H1 (cell line): ENCODE measurements around the gene ZNF254. TPM values are rescaled to one million over a fixed set of nuclear protein-coding genes. Genes with fewer than 3 reads are reported as not detected.

Experiments
- CTCF ChIA-PET: fragments of 300-600 bp; sonication (Branson Sonifier 250); formaldehyde crosslinking; loops from one replicate; lab custom pipeline; 2021; ENCODE audit not compliant: partially characterized antibody; lab: Charles Lee
- POLR2A ChIA-PET: fragments of 300-600 bp; sonication (Branson Sonifier 250); formaldehyde crosslinking; loops from one replicate; lab custom pipeline; 2021; ENCODE audit warnings: inconsistent platforms; ENCODE audit not compliant: partially characterized antibody; lab: Charles Lee
- DNase-seq, 2 experiments: peaks; one replicate each; pipeline versions ENCODE4 v3.0.0 to v3.0.0-alpha.2; 2010 to 2022; ENCODE audit warnings: low spot score in 2 of 2, low read depth in 1 of 2, mixed read lengths in 1 of 2
- FAIRE-seq: peaks from 2 replicates; lab custom pipeline; 2011; peaks lifted over from hg19 to GRCh38; lab: Jason Lieb, UNC
- H2AFZ ChIP-seq: 2 replicates; pipeline ENCODE4 v1.8.1; 2012; ENCODE audit warnings: low read length, inconsistent platforms
- H2AK5ac ChIP-seq: 2 replicates; pipeline ENCODE4 v1.6.1; 2013; ENCODE audit warnings: low read depth, low read length
- H2BK120ac ChIP-seq: replicated peaks from 2 replicates; pipeline ENCODE3; 2013; ENCODE audit warnings: low read depth, low read length, inconsistent platforms
- H2BK12ac ChIP-seq: 2 replicates; pipeline ENCODE4 v1.6.1; 2013; ENCODE audit warnings: low read depth, low read length
- H2BK15ac ChIP-seq: 2 replicates; pipeline ENCODE4 v1.6.1; 2013; ENCODE audit warnings: low read length
- H2BK20ac ChIP-seq: 2 replicates; pipeline ENCODE4 v1.6.1; 2013; ENCODE audit warnings: low read length
- H2BK5ac ChIP-seq: 2 replicates; pipeline ENCODE4 v1.6.1; 2013; ENCODE audit warnings: low read depth, low read length
- H3K14ac ChIP-seq: 2 replicates; pipeline ENCODE4 v1.6.1; 2013; ENCODE audit warnings: inconsistent platforms; ENCODE audit not compliant: insufficient read length
- H3K18ac ChIP-seq: 2 replicates; pipeline ENCODE4 v1.6.1; 2013; ENCODE audit warnings: low read length; ENCODE audit errors: extremely low read depth
- H3K23ac ChIP-seq: 2 replicates; pipeline ENCODE4 v1.6.1; 2013; ENCODE audit warnings: inconsistent platforms; ENCODE audit not compliant: insufficient read length
- H3K23me2 ChIP-seq: 2 replicates; pipeline ENCODE4 v1.6.1; 2013; ENCODE audit warnings: low read depth, low read length
- H3K27ac ChIP-seq: 2 replicates; pipeline ENCODE4 v1.6.1; 2011; ENCODE audit warnings: low read depth, low read length, inconsistent platforms
- H3K27me3 ChIP-seq, 4 experiments: replicated peaks in 1 of 4; 1 replicate in 1 of 4; 2 replicates in 3 of 4; pipeline versions ENCODE4 v1.6.1 to v1.8.1; 2011 to 2013; ENCODE audit warnings: low read length in 3 of 4, mild to moderate bottlenecking in 3 of 4, inconsistent platforms in 2 of 4, mixed read lengths in 2 of 4, moderate library complexity in 1 of 4; ENCODE audit not compliant: control insufficient read depth in 3 of 4, insufficient read depth in 3 of 4; ENCODE audit errors: extremely low read depth in 1 of 4
- H3K36me3 ChIP-seq, 4 experiments: 2 replicates each; pipeline versions ENCODE4 v1.6.1 to v1.8.1; 2011 to 2013; ENCODE audit warnings: mild to moderate bottlenecking in 4 of 4, low read length in 3 of 4, moderate library complexity in 2 of 4, control low read depth in 1 of 4, inconsistent platforms in 1 of 4; ENCODE audit not compliant: insufficient read depth in 4 of 4, control insufficient read depth in 2 of 4
- H3K4ac ChIP-seq: replicated peaks from 2 replicates; pipeline ENCODE3; 2013; ENCODE audit warnings: low read length, low read depth, mixed read lengths, inconsistent platforms; ENCODE audit not compliant: insufficient read length
- H3K4me1 ChIP-seq, 4 experiments: replicated peaks in 1 of 4; 1 replicate in 1 of 4; 2 replicates in 3 of 4; pipeline versions ENCODE4 v1.6.1 to v1.8.1; 2011 to 2013; ENCODE audit warnings: low read length in 3 of 4, inconsistent platforms in 2 of 4, mixed read lengths in 1 of 4; ENCODE audit not compliant: insufficient read depth in 4 of 4, control insufficient read depth in 3 of 4
- H3K4me2 ChIP-seq, 2 experiments: 2 replicates each; pipeline versions ENCODE4 v1.6.1 to v1.8.1; 2011 to 2013; ENCODE audit warnings: low read depth in 2 of 2, low read length in 2 of 2, control low read depth in 1 of 2, inconsistent platforms in 1 of 2, mild to moderate bottlenecking in 1 of 2; ENCODE audit not compliant: insufficient read depth in 1 of 2
- H3K4me3 ChIP-seq, 4 experiments: fragments of 200-600, 300-600 bp in 1 of 4; sonication (generic), shearing (Covaris generic), sonication (Bioruptor Twin) in 1 of 4; 2 replicates each; pipeline versions ENCODE4 v1.5.1 to v1.8.1; 2011 to 2016; ENCODE audit warnings: low read length in 4 of 4, low read depth in 3 of 4, control low read depth in 2 of 4, inconsistent platforms in 2 of 4, mild to moderate bottlenecking in 2 of 4, mixed read lengths in 1 of 4, moderate library complexity in 1 of 4; ENCODE audit not compliant: insufficient read depth in 2 of 4; ENCODE audit errors: extremely low read depth in 1 of 4
- H3K56ac ChIP-seq: replicated peaks from 2 replicates; pipeline ENCODE3; 2013; ENCODE audit warnings: low read depth, mild to moderate bottlenecking, mixed read lengths, low read length, inconsistent platforms; ENCODE audit not compliant: insufficient read length
- H3K79me1 ChIP-seq: 2 replicates; pipeline ENCODE4 v1.6.1; 2013; ENCODE audit warnings: low read depth, low read length, control low read depth
- H3K79me2 ChIP-seq, 2 experiments: 2 replicates each; pipeline versions ENCODE4 v1.6.1 to v1.8.1; 2012 to 2013; ENCODE audit warnings: low read length in 2 of 2, mild to moderate bottlenecking in 2 of 2, inconsistent platforms in 1 of 2; ENCODE audit not compliant: insufficient read depth in 2 of 2, control insufficient read depth in 1 of 2
- H3K9ac ChIP-seq, 4 experiments: replicated peaks in 1 of 4; 1 replicate in 1 of 4; 2 replicates in 3 of 4; pipeline versions ENCODE4 v1.6.1 to v1.8.1; 2011 to 2013; ENCODE audit warnings: low read depth in 3 of 4, low read length in 3 of 4, control low read depth in 2 of 4, mild to moderate bottlenecking in 2 of 4, moderate library complexity in 2 of 4, inconsistent platforms in 1 of 4; ENCODE audit errors: extremely low read depth in 1 of 4
- H3K9me3 ChIP-seq, 2 experiments: 2 replicates each; pipeline versions ENCODE4 v1.6.1 to v1.8.1; 2012 to 2013; ENCODE audit warnings: mild to moderate bottlenecking in 2 of 2, moderate library complexity in 2 of 2, control low read depth in 1 of 2, inconsistent platforms in 1 of 2, low read depth in 1 of 2, low read length in 1 of 2, mixed read lengths in 1 of 2; ENCODE audit not compliant: insufficient read depth in 2 of 2
- H4K20me1 ChIP-seq, 2 experiments: replicated peaks in 1 of 2; 2 replicates each; pipeline versions ENCODE3 to v1.8.1; 2011 to 2013; ENCODE audit warnings: inconsistent platforms in 2 of 2, low read length in 2 of 2, mild to moderate bottlenecking in 1 of 2; ENCODE audit not compliant: insufficient read depth in 2 of 2, control insufficient read depth in 1 of 2
- H4K5ac ChIP-seq: 2 replicates; pipeline ENCODE4 v1.6.1; 2013; ENCODE audit warnings: low read length, low read depth, mixed read lengths, inconsistent platforms; ENCODE audit not compliant: insufficient read length
- H4K8ac ChIP-seq: 2 replicates; pipeline ENCODE4 v1.8.0; 2013; ENCODE audit warnings: mild to moderate bottlenecking, moderate library complexity, low read length, inconsistent platforms; ENCODE audit not compliant: insufficient read depth; ENCODE audit errors: extremely low read depth
- H4K91ac ChIP-seq: replicated peaks from 2 replicates; pipeline ENCODE3; 2013; ENCODE audit warnings: low read length, mixed read lengths, inconsistent platforms; ENCODE audit not compliant: insufficient read length
- CBX8 ChIP-seq: fragments of 300-800, 300-1000 bp; sonication (generic); IDR thresholded peaks from 2 replicates; pipeline ENCODE4 v1.7.1; 2016; ENCODE audit warnings: low read depth, low read length, borderline replicate concordance
- E2F6 ChIP-seq: IDR thresholded peaks from 2 replicates; pipeline ENCODE4 v1.6.1; 2012; ENCODE audit warnings: inconsistent platforms
- EZH2 ChIP-seq: fragments of 200-600 bp; sonication (generic); IDR thresholded peaks from 2 replicates; pipeline ENCODE4 v1.7.1; 2012; ENCODE audit warnings: low read depth, mild to moderate bottlenecking, moderate library complexity, low read length, inconsistent platforms; ENCODE audit not compliant: severe bottlenecking
- HDAC2 ChIP-seq, 2 experiments: fragments of 300-600 bp in 1 of 2; sonication (generic) in 1 of 2; IDR thresholded peaks; 2 replicates each; pipeline ENCODE4 v1.6.1; 2011 to 2012; ENCODE audit warnings: low read depth in 2 of 2, low read length in 2 of 2, mild to moderate bottlenecking in 2 of 2, moderate library complexity in 2 of 2, borderline replicate concordance in 1 of 2, inconsistent platforms in 1 of 2
- JUND ChIP-seq: IDR thresholded peaks from 2 replicates; pipeline ENCODE4 v1.6.1; 2011; ENCODE audit warnings: mild to moderate bottlenecking, improper control_type of control experiment, low read length
- TAF7 ChIP-seq: optimal IDR thresholded peaks from 2 replicates; pipeline ENCODE3; 2011; ENCODE audit warnings: low read depth, mild to moderate bottlenecking, inconsistent platforms, low read length, moderate library complexity, borderline replicate concordance
- USF2 ChIP-seq: IDR thresholded peaks from 2 replicates; pipeline ENCODE4 v1.6.1; 2011; ENCODE audit warnings: low read length, improper control_type of control experiment
- WGBS, 2 experiments: shearing (Covaris generic) in 1 of 2; methylation state at CpG; one replicate each; pipeline versions ENCODE4 v1.1.6 to v1.1.7; 2013 to 2015; ENCODE audit warnings: low lambda C conversion rate in 2 of 2, mixed read lengths in 2 of 2, inconsistent platforms in 1 of 2, low coverage in 1 of 2, missing lambda C conversion rate in 1 of 2; ENCODE audit not compliant: insufficient replicate concordance in 2 of 2, insufficient coverage in 1 of 2, insufficient read length in 1 of 2; ENCODE audit errors: extremely low coverage in 1 of 2, missing lambda C conversion rate in 1 of 2; 5-methylcytosine and 5-hydroxymethylcytosine counted together
- polyA plus RNA-seq, 7 experiments: library from polyadenylated mRNA; depleted of rRNA in 3 of 7; stranded (reverse) in 5 of 7; unstranded in 2 of 7; fragments of >200 nt in 5 of 7; fragments of 200-250 nt in 2 of 7; gene quantifications; 1 replicate in 5 of 7; 2 replicates in 1 of 7; 4 replicates in 1 of 7; pipeline versions ENCODE4 v1.2.1 to v1.2.3, GENCODE V29; 2011 to 2013; ENCODE audit warnings: missing spikeins in 2 of 7, mixed read lengths in 2 of 7
- total RNA-seq: library from RNA; stranded (reverse); fragmentation: NEBNext Ultra II Directional; extraction: Animal tissue kit (Norgen Biotek cat#: 25700); gene quantifications from 2 replicates; pipeline ENCODE4 v1.2.1, GENCODE V29; 2021

The ZNF254 gene
- total and polyA plus RNA-seq, 2 of the 8 experiments (the other 6 are each of a cell fraction or from before 2014, with no cell fraction given) = 4.4 to 22.0 TPM

GRCh38 chr19:24178207-24178606 lies 91.2 kb downstream of the ZNF254 start:
- H3K36me3 ChIP-seq = no peaks in the 10 kb centered on the region
- no peak overlapping the region for H3K4me2 ChIP-seq
- H3K27ac ChIP-seq = no peak overlapping the region
- no peaks in the 10 kb centered on the region for H4K20me1 ChIP-seq
- no peak overlapping the region for H3K14ac ChIP-seq
- no peaks in the 10 kb centered on the region; the same call in 1 of the 2 replicates for H3K23me2 ChIP-seq
- H2BK12ac ChIP-seq = no peak overlapping the region
- DNase-seq (no peak), FAIRE-seq (no peak)
- H3K9me3 ChIP-seq = peaks cover 35 to 54% of the 10 kb centered on the region in 2 experiments
- H3K79me2 ChIP-seq = no peaks in the 10 kb centered on the region
- H4K5ac ChIP-seq = no peak overlapping the region
- H2AK5ac ChIP-seq = no peak overlapping the region
- TF ChIP-seq JUND = no peak
- no peak for TF ChIP-seq USF2
- TF ChIP-seq HDAC2 (IDR thresholded peaks at IDR 0.05; ENCODE audit: borderline replicate concordance in 1 of 2, low read depth in 2 of 2, low read length in 2 of 2) = no peak
- no peak for TF ChIP-seq EZH2
- TF ChIP-seq CBX8 = no peak
- TF ChIP-seq E2F6 = no peak
- no peak for TF ChIP-seq TAF7
- H2BK5ac ChIP-seq = no peak overlapping the region
- no peak overlapping the region for H2BK20ac ChIP-seq
- H3K4me3 ChIP-seq = no peak overlapping the region
- H3K4me1 ChIP-seq = no peaks in the 10 kb centered on the region
- H2BK15ac ChIP-seq = no peak overlapping the region
- CTCF ChIA-PET = no interaction called here
- H3K9ac ChIP-seq = no peak overlapping the region
- POLR2A ChIA-PET = no interaction called here
- no peak overlapping the region for H4K8ac ChIP-seq
- H3K4ac ChIP-seq = no peak overlapping the region
- 90% methylated on average over 9 of the region's 17 CpGs; no CpG with 5 or more reads in 1 of the 2 experiments for WGBS, 2 experiments
- H3K27me3 ChIP-seq = no peaks in the 10 kb centered on the region
- no peak overlapping the region for H3K23ac ChIP-seq
- H3K79me1 ChIP-seq = no peaks in the 10 kb centered on the region
- H2BK120ac ChIP-seq = no peak overlapping the region
- H3K18ac ChIP-seq = no peak overlapping the region
- no peak overlapping the region for H4K91ac ChIP-seq
- no peak overlapping the region for H2AFZ ChIP-seq
- H3K56ac ChIP-seq = no peak overlapping the region
